Suppressor macrophage (primary cell): ENCODE results near the gene CIPC.

ENCODE experiments used
- DNase-seq, 4 experiments: peaks; one replicate each; pipeline ENCODE4 v3.0.0-alpha.2; 2020 to 2022

CIPC gene

GRCh38 chr14:77071938-77072388, 26.1 kb upstream of the CIPC start:
- peak in 2 of 4 experiments; percentile 30 to 38 for DNase-seq

DNA sequence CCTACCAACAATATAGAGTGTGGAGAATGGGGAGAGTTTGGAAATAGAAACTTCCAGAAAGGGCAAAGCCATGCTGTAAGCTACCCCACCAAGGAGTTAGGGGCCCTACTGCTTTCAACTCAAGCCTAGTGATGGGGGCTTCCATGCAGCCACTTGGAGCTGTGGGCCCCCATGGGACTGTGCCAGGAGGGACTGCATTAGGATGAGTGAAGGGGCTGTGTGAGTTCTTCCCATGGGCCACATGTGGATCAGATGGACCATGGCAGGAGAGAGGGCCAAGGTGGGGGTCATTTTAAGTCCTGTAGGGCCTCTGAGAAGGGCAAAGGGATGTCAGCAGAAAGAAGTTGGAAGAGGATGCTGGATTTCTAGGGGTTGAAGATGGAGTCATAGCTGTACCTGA, 23.1 kb upstream of the CIPC start:
- no peak for DNase-seq

GRCh38 chr14:77076113-77076631, 21.9 kb upstream of the CIPC start:
- peak; percentile 76 to 86 (median 82) for DNase-seq

- DNase-seq = no peak
These were observed 21.0 kb upstream of the CIPC start for GRCh38 chr14:77077040-77077439.

- DNase-seq = no peak
These were observed 15.7 kb upstream of the CIPC start for GRCh38 chr14:77082356-77082755.

GRCh38 chr14:77083082-77083481, 15.0 kb upstream of the CIPC start:
- DNase-seq = no peak

GRCh38 chr14:77084985-77085384, 13.1 kb upstream of the CIPC start:
- DNase-seq = peak in 3 of 4 experiments; percentile 36 to 66 (median 56)

DNA sequence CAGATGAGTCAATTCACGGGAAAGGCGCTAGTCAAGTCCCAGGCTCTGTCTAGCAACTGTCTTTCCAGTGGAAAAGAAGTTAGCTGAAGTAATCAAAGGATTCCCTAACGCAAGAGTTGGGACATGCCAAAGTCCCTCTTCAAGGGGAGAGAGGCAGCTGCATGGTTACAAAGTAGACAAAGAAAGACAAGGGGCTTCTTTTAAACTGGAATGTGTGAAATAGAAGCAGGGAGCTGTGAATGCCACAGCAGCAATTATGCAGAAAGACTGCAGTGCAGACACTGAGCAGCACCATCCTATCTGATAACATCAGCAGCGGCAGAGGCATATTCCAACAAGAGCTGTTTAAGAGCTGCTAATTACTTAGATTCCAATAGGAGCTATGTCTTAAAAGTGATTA, 12.5 kb upstream of the CIPC start:
- DNase-seq = no peak

- no peak for DNase-seq
These were observed 11.9 kb upstream of the CIPC start for GRCh38 chr14:77086017-77086727.

DNA sequence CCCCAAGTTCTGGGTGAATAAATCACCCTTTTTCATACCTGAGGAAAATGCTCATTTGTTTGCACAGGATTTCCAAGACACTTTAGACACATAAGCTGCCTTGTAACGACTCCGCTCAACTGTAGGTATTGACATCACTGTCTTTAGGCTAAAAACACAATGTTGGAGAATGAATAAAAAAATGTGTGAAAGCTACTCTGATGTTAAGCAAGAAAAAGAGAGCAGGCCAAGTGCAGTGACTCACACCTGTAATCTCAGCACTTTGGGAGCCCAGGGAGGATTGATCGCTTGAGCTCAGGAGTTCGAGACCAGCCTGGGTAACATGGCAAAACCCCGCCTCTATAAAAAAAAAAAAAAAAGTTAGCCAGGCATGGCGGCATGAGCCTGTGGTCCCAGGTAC, 11.1 kb upstream of the CIPC start:
- no peak for DNase-seq

DNA sequence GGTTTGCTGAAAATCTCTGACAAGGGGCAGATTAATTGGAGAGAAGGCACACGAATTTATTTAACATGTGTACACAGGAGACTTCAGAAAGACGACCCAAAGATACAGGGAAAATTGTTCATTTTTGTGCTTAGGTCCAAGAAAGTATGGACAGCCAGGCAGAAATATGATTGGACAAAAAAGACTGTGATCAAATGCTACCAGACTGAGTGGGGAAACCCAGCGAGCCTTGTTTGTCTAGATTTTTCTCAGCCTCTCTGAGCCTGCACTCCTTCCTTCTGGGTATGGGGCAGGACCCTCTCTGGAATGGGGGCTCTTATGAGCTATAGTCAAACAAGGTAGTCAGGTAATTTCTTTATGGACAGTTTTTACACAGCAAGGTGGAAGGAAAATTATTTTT, 10.4 kb upstream of the CIPC start:
- no peak for DNase-seq

GRCh38 chr14:77088219-77088618, 9.8 kb upstream of the CIPC start:
- DNase-seq = no peak

DNA sequence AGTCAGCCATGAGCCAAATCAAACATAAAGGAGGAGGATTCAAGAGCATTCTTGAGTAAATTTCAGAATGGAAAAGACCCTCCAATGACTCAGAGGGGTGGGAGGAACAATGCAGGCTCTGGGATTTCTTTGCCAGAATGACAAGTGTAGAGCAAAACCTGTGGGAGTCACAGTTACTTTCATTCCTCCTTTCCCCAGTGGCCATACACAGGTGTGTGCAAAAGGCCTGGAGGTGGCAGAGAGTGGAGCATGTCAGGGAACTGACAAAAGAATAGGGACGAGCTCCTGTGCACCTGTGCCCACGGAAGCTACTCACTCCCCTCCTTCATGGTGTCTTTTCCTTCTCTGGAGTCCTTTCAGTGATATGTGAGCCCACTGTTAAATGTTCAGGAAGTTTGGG, 9.4 kb upstream of the CIPC start:
- DNase-seq = no peak

DNA sequence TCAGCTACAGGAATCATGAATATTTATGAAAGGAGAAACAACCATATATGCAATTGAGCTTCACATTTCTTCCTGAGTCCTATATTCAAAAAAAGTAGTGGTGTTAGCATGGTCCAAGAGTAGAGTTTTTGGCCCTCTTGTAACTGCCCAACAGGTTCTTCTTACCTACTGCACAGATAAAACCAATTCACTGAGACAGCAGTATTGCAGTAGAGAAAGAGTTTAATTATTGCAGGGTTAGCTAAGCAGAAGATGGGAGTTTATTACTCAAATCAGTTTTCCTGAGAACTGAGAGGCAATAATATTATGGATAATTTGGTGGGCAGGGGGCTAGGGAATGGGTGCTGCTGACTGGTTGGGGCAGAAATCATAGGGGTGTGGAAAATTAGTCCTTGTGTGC, 6.5 kb upstream of the CIPC start:
- DNase-seq = no peak

DNA sequence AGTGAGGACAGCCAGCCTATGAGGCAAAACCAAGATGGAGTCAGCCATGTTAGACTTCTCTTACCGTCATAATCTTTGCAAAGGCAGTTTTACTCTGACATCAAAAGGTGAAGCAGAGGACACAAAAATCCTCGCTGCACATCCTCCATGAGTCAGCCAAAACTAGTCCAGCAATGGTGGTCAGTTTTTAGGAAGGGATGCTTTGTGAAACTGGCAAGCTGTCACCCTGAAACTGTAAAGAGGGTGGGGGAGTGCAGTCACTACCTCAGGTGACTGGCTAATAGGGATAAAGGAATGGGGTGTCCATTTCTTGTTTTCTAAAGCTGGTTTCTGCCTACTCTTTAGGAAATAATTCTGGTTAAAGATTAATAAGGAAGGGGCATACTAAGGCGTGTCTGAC, 5.4 kb upstream of the CIPC start:
- no peak for DNase-seq

GRCh38 chr14:77094672-77095284, 3.3 kb upstream of the CIPC start:
- DNase-seq = peak; percentile 86 to 94 (median 92)

- peak in 2 of 4 experiments; percentile 87 to 91 for DNase-seq
These were observed 905 bp upstream of the CIPC start for GRCh38 chr14:77097006-77097699.

DNA sequence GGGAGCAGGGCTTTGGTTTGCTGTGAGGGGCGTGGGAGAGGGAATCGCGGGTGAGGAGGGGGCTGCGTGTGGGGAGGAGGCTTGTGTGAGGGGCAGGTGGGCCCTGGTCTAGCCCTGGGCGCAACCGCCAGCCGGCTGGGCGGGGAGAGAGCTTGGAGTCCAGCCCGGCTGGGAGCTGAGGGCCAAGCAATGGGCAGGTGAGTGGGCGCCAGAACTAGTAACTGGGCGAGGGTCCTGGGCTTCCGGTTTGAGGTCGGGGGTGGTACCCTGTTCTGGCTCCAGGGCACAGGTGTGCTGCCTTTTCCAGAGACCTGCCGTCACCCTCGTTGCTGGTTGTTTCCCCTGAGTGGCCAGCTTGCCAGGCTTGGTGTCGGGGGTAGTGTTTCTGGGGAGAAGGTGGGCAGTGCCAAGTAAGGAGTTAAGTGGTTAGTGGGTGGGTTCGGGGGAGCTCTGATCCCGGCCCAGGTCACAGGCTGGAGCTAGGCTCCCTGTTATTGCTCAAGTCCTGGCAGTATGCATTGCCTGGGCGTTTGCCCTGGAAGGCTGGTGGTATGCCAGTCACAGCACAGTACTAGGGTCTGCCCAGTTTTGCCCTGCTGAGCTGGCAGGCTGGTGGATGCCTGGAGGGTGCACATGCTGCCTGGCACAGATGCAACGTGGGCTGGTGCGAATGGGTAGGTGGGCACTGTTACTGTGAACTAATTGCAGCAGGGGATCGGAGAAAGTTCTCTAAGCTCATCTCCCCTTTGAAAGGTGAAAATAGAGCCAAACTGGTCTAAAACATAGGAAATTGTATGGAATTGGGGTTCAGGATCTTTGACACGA, 683 bp downstream of the CIPC start:
- peak; percentile 20 to 58 (median 45) for DNase-seq

DNA sequence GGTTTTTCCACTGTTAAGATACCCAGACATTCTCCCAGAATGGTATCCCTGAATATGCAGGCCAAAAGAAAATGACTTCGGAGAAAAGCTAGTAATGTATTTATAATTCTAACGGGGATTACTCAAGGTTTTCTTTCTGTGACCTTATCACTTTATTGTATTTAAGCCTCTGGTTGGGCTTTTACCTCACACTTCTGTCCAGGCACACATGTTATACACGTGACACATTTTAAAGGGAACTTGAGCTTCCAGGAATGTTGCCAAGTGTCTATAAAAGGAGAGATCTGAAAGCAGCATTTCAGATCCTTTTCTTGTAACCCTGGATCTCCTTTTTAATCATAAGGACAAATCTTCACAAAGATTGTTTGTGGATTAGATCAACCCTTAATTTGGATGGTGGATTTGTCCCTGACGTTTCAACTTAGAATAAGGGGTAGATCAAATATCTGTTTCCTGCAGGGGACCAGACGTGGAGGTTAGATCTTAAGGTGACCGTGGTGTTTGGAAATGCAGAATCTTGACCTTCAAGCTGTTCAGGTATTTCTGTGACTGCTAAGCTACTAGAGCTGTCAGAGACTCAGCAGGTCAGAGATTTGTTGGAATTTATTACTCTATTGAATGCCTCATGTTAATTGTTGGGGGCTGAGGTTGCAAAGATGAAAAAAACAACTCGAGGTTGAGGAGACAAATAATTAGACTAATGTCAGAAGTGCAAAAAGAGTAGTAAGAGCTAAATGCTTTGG, 1.5 kb downstream of the CIPC start:
- DNase-seq = peak; percentile 63 to 90 (median 76)

DNA sequence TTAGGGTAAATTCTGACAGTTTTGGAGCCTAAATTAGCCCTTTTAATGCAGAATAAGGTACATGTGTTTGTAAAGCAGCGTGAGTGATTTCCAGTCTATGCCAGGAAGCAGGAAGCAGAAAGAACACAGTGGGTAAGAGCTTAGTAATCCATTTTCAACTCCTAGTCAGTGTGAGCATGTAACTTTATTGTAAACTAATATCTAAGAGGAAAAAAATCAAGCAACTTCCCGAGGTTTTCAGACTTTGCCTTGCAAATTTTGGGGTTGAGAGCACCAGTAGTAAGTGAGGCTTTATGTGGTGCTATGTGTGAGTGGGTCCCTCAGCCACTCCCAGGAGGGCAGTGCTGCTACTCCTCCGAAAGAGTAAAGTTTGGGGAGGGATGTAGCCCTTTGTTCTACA, 2.9 kb downstream of the CIPC start:
- DNase-seq = peak in 2 of 4 experiments; percentile 21 to 30

DNA sequence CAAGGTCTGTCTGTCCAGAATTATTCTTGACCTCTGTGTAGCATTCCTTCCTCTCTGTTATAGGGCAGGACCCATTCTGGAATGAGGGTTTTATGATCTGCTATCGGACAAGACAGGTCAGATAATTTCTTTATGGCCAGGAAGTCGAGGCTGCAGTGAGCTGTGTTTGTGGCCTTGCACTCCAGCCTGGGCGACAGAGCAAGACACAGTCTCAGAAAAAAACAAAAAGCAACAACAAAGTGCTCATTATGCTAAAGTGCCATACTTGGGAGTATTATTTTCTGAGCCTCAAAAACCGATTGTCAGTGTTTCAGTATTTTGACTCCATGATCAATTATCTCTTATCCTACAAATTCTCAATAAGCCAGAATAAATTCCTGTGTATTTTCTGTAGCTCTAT, 4.1 kb downstream of the CIPC start:
- DNase-seq = no peak

- DNase-seq = no peak
These were observed 5.4 kb downstream of the CIPC start for GRCh38 chr14:77103475-77103874.
